Measurements from ENCODE around the gene F10. TPM values are rescaled to one million over a fixed set of nuclear protein-coding genes. Genes with fewer than 3 reads are reported as not detected.

The F10 gene
- total RNA-seq, 3 donors from 2014 or later (not counting 1 experiment from before 2014, with no cell fraction given), result not detected

DNA sequence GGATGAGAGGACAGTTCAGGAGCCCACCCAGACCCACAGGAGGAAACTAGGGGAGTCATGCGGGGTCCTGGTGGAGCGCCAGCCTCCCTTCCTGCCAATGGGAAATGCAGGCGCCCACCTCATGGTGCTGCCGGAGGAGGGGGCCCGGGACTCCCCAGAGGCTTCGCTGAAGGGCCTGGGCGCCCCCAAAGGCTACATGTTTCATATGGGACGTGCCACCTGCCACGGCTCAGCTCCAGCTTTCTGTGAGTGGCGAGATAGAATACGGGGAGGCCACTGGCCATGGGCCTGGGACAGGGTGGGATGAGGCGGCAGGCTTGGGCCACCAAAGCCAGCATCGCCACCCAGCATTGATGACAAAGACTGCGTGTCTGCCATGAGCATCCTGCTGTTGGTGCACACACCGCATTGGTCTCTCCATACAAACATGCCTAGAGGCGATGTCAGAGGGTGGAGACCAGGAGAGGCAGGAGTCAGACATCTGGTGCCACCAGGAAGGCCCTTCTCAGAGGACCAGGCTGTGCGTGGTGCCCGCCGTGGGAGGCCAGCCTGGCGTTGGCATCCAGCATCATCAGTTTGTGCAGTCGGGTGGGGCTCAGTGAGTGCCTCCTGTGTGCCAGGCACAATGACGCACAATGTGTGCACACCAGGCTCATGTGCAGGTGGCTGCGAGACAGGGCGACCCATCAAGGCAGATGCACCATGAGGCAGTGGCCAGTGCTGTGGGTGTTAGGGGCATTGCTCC lies 1.2 kb upstream of the F10 start:
- WGBS (ENCODE audit: insufficient coverage), result 87% methylated on average over 24 of the region's 24 CpGs
- TF ChIP-seq, protein P1, sequence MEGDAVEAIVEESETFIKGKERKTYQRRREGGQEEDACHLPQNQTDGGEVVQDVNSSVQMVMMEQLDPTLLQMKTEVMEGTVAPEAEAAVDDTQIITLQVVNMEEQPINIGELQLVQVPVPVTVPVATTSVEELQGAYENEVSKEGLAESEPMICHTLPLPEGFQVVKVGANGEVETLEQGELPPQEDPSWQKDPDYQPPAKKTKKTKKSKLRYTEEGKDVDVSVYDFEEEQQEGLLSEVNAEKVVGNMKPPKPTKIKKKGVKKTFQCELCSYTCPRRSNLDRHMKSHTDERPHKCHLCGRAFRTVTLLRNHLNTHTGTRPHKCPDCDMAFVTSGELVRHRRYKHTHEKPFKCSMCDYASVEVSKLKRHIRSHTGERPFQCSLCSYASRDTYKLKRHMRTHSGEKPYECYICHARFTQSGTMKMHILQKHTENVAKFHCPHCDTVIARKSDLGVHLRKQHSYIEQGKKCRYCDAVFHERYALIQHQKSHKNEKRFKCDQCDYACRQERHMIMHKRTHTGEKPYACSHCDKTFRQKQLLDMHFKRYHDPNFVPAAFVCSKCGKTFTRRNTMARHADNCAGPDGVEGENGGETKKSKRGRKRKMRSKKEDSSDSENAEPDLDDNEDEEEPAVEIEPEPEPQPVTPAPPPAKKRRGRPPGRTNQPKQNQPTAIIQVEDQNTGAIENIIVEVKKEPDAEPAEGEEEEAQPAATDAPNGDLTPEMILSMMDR (IDR thresholded peaks at IDR 0.05), result no peak
- intact Hi-C loops (cut with micrococcal nuclease), result no loop called here
- Mint-ChIP-seq H3K4me3 (no peak overlapping the region), H3K27ac (no peak overlapping the region), H3K4me1 (no peaks in the 10 kb centered on the region), H3K27me3 (ENCODE audit: low read depth in 2 of 2) (peaks cover 0 to 5% of the 10 kb centered on the region in 2 donors), H3K36me3 (no peaks in the 10 kb centered on the region), H3K9me3 (no peaks in the 10 kb centered on the region)
- no peak overlapping the region for H3K4me3 ChIP-seq (ENCODE audit: low read length)
- H3K36me3 ChIP-seq (ENCODE audit: control insufficient read depth, insufficient read depth, low read length), result no peaks in the 10 kb centered on the region
- no peaks in the 10 kb centered on the region for H3K4me1 ChIP-seq (ENCODE audit: control insufficient read depth, insufficient read depth, low read length)
- H3K9me3 ChIP-seq (ENCODE audit: control insufficient read depth, insufficient read depth, low read length), result no peaks in the 10 kb centered on the region
- no peak overlapping the region for H3K27ac ChIP-seq (ENCODE audit: low read length)
- ATAC-seq (no peak), DNase-seq (no peak)
- H3K27me3 ChIP-seq (ENCODE audit: control insufficient read depth, insufficient read depth, low read length), result no peaks in the 10 kb centered on the region

DNA sequence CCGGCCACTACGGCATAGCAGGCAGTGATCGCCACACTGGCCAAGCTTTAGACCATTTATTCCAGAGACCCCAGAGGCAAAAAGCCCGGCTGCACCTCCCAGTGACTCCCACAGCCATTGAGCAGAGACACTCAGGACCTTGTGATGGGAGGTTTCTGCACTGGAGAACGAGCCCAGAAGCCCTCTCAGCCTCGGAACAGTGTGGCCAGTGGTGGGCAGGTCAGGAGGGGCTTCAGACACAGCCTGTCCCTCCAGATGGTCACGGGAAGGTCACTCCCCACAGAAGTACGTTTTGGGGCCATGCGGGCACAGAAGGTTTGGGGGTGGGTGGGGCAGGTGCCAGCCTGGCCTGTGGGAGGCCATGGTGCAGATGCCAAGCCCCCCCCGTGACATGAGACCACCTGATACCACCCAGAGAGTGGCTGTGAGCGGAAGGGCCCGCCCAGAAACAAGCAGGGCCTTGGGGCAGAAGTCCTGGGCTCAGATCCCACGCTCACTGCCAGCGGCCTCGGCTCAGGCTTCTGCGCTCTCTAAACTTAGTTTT lies 599 bp upstream of the F10 start:
- H3K9me3 ChIP-seq (ENCODE audit: control insufficient read depth, insufficient read depth, low read length), result no peaks in the 10 kb centered on the region
- no peak overlapping the region for H3K27ac Mint-ChIP-seq
- H3K36me3 ChIP-seq (ENCODE audit: control insufficient read depth, insufficient read depth, low read length), result no peaks in the 10 kb centered on the region
- ATAC-seq (no peak), DNase-seq (no peak)
- TF ChIP-seq, protein P1 (IDR thresholded peaks at IDR 0.05), result no peak
- peaks cover 3 to 10% of the 10 kb centered on the region in 2 donors for H3K27me3 Mint-ChIP-seq (ENCODE audit: low read depth in 2 of 2)
- H3K4me3 ChIP-seq (ENCODE audit: low read length), result no peak overlapping the region
- no peak overlapping the region for H3K27ac ChIP-seq (ENCODE audit: low read length)
- H3K36me3 Mint-ChIP-seq, result no peaks in the 10 kb centered on the region
- no peaks in the 10 kb centered on the region for H3K4me1 Mint-ChIP-seq
- H3K27me3 ChIP-seq (ENCODE audit: control insufficient read depth, insufficient read depth, low read length), result no peaks in the 10 kb centered on the region
- H3K9me3 Mint-ChIP-seq, result no peaks in the 10 kb centered on the region
- no peaks in the 10 kb centered on the region for H3K4me1 ChIP-seq (ENCODE audit: control insufficient read depth, insufficient read depth, low read length)
- 89% methylated on average over 16 of the region's 16 CpGs for WGBS (ENCODE audit: insufficient coverage)
- H3K4me3 Mint-ChIP-seq, result no peak overlapping the region
- intact Hi-C loops (cut with micrococcal nuclease), result no loop called here

DNA sequence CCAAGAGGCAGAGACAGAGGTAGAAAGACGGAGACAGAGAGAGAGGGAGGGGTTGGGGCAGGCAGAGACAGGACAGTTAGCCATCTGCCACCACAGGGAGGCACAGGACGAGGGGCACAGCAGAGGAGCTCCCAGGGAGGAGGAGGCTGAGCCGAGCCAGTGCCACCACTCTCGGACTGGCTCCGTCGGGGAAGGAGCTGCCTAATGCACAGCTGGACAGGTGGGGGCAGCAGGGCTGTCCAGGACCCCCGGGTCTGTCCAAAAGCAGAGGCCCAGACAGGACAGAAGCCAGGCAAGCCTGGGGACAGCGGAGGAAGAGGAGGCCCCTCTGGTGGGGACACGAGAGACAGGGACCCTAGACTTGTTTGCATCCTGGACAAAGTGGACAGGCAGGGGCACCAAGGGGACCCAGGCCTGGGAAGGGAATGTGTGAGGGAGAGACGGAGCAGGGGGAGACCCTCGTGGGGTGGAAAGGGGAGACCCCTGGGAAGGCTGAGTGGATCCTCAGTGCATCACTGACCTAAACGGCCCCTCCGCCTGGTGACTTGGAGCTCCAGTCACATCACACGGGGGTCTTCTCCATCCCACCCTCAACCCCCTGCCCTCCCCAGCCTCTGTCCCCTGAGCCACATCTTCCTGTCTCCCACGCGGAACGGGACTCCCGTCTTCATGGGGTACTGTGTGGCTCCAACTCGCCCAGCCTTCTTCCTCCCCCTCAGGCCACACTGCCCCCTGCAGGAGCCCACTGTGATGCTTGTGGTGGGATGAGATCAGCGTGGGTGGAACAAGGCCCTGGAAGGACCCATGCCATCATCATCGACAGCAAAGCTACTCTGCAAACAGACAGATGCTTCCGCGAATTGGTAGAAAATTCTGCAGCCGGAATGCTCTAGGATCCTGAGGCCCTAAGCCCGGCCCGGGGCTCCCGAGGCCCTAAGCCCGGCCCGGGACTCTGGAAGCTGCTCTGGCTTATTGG lies 915 bp downstream of the F10 start:
- no peaks in the 10 kb centered on the region for H3K36me3 Mint-ChIP-seq
- H3K9me3 Mint-ChIP-seq, result no peaks in the 10 kb centered on the region
- Histone ChIP-seq H3K36me3 (ENCODE audit: control insufficient read depth, insufficient read depth, low read length) (no peaks in the 10 kb centered on the region), H3K4me1 (ENCODE audit: control insufficient read depth, insufficient read depth, low read length) (no peaks in the 10 kb centered on the region), H3K27ac (ENCODE audit: low read length) (no peak overlapping the region), H3K9me3 (ENCODE audit: control insufficient read depth, insufficient read depth, low read length) (no peaks in the 10 kb centered on the region), H3K27me3 (ENCODE audit: control insufficient read depth, insufficient read depth, low read length) (no peaks in the 10 kb centered on the region), H3K4me3 (ENCODE audit: low read length) (no peak overlapping the region)
- intact Hi-C loops (cut with micrococcal nuclease), result no loop called here
- WGBS (ENCODE audit: insufficient coverage), result 83% methylated on average over 28 of the region's 29 CpGs
- no peak for DNase-seq
- no peak overlapping the region for H3K4me3 Mint-ChIP-seq
- TF ChIP-seq, protein P1 (IDR thresholded peaks at IDR 0.05), result no peak
- no peak for ATAC-seq
- no peaks in the 10 kb centered on the region for H3K4me1 Mint-ChIP-seq
- H3K27me3 Mint-ChIP-seq (ENCODE audit: low read depth in 2 of 2), result peaks cover 13 to 20% of the 10 kb centered on the region in 2 donors
- H3K27ac Mint-ChIP-seq, result no peak overlapping the region
